Measurements from ENCODE around the gene CBLN2.

The CBLN2 gene

DNA sequence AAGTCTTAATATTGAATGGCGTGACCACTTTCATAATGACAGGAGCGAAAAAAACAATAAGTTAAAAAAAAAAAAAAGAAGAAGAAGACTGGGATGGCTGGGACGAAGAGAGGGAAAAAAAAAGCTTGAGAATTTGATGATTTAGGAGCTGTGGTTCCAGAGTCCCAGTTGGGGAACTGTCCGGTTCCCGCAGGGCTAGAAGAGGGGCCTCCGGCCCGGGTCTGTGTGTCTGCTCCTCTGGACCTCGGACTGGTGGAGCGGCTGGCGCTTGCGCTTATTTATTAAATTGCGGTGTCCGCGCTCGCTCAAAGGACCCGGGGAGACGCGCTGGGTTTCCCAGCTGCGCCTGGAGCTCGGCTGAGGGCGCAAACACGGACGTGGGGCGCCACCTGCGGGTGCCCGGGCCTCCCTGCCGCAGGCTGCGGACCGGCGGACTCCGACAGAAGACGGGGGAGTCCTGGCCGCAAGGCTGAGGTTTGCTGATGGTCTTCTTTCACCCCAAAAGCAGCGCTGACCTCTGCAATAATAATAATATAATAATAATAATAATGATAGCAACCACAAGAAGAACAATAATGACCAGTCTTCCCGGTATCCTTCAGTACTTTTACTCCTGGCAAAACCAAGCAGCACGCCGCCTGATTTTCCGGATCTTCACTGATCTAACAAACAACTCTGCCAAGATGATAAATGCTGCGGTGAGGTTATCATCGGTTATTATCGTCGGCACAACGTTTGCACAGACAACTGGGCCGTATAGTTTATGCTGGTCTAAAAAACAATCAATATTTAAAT, at the start of gene CBLN2:
Gene CBLN2 (minus strand): TSS at position 251 of the 795 bp plus-strand sequence. CDS start 2,182 bp downstream, outside the sequence.
- peak in 51 of 56 donors; percentile 8 to 84 (median 52) for DNase-seq

DNA sequence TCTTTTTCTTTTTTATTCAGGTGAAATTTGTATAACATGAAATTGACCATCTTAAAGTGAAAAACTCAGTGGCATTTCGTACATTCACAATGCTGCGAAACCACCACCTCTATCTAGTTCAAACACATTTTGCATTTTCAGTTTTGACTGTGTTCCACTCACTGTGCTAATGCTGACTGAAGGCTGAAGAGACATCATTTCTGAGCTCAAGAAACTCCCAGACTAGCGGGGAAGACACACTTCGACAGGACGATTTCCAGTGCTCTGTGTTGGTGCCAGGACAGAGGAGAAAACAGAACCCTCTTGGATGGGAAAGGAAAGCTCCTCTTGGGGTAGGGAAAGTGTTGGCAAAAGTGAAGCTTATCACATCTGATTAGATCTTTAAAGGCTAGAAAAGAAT, 44.2 kb upstream of the CBLN2 start:
- no peak for DNase-seq

DNA sequence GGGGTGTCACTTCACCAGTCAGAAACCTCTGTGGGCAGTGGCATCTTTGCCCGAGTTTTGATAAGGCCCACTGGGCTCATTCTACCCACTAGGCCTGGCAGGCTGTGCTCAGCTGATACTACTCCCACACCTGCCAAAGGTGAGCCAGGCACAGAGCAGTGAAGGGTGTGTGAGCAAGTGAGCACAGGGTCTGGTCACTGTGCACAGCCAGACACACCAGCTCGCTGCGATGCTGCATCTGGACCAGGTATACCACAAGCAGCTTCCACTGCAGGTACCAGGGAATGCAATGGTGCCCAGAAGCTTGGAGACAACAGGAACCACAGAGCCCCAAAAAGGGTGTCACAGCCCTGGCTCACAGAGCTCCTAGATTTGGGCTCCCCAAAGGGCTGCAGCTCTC, 40.6 kb upstream of the CBLN2 start:
- DNase-seq: no peak

DNA sequence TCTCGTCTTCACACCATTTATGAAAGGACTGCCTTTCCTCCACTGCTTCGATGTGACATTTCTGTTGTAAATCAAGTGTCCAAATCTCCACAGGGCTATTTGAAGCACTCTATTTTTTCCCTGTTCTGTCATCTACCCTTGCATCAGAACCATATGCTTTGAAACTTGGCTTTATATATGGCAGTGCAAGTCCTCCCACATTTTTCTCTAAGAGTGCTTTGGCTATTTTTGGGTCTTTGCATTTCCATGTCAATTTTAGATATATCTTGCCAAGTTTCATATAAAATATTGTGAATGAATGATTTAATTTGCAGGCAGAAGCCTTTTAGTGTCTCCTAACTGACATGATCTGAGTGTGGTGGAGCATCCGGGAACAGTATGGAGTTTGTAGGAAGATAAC, 37.8 kb upstream of the CBLN2 start:
- DNase-seq: no peak

DNA sequence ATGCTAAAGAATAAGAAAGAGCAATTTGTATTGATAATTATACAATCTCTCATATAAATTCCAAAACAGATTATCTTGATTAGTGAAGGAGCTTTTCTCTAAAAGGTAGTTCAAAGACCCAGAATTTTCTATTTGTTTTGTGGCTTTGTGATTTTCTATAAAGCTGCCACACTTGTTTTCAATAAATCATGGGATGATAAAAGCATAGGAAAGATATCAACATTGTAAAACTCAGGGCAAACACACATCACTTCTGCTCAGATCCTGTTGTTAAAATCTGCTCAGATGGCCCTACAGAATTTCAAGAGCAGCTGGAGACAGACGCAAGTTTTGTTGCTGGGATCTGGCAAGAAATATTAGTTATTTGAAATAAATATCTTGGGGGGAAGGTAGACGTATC, 28.8 kb upstream of the CBLN2 start:
- no peak for DNase-seq

DNA sequence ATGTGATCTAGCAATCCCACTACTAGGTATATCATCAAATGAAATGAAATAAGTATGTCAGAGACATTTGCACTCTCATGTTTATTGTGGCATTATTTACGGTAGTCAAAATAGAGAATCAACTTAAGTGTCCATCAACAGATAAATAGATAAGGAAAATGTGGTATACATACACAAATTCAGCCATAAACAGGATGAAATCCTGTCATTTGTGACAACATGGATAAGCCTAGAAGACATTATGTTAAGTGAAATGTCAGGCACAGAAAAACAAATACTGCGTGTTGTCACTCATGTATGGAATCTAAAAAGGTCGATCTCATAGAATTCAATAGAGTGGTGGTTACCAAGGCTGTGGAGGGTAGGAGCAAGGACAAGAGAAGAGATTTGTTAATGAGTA, 22.1 kb upstream of the CBLN2 start:
- DNase-seq: no peak

DNA sequence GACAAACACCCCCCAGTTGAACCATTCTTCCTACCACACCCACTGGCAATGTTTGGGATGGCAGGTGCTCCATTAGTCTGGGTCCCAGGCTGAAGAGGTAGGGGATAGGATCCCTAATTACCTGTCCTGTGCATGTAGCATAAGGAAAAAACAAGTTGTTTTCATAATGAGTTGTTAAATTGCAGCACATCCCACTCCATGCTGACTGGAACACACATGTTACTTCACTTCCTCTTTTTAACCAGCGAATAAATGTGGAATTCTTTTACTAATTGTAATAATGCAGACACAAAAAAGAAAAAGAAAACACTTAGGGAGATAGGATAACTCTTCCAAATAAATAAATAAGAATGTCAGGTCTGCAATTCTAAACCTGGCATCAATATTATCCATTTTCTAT, 11.8 kb upstream of the CBLN2 start:
- no peak for DNase-seq

DNA sequence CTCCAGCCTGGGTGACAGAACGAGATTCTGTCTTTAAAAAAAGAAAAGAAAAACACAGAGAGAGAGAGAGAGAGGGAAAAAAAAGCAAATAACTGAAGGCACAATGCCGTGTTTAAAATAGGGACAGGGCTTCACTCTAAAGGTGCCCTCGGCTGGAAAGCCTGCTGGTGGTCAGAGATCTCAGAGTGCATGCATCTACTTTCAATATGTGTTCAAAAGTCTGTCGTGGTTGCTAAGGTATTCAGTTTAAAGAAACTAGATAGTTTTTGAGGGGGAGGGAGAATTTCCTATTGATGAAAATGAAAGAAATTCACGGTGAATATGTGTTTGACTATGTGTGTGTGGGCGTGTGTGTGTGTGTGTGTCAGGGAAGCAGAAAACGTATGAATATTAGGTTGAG, 11.0 kb upstream of the CBLN2 start:
- no peak for DNase-seq

DNA sequence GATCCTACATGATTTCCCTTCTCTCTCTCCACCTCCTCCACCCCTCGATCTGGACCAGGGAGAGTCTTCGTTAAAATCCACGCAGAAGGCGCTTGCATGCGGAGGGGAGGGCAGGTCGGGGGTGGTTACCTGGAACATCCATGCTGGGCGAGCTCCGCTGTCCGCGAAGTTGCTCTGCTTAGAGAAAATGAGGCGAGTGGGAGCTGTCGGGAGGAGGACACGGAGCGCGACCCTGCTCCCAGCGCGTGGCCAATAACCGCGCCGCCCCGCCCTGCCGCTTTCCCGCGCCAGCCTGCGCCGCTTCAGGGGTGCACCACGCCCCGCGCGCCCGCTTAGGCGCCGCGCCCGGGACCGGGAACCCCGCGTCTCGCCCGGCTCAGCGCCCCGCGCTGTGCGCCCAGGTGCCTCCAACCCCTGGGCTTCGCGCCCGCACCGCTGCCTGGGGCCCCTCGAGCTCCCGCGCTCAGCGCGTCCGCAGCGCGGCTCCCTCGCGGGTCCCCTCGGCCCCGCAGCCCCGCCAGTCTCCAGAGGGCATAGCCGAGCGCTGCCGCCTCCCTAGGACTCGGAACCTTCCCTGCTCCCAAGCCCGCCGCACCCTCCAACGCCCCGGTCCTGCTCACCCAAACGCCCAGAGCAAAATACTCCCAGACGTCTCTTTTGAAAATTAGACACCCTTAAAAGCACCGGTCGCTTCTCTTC, 636 bp downstream of the CBLN2 start:
- peak in 3 of 56 donors; percentile 4 to 9 (median 5) for DNase-seq

DNA sequence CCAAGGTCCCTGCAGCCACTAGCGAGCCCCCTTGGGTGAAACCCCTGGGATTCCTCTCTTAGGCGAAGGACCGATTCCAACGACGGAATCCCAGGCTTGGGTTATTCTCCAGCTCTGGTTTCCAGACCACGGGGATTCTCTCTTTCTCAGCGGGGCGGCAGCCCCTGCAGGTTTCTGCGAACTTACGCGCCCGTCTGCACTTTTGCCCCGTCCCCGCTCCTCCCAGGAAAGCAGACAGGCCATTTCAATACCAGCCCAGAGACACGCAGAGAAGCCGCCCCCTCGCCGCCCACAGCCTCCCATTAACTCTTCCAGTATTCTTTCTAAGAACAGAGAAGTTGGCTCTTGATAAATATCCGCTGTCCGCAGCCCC, 1.2 kb downstream of the CBLN2 start:
- no peak for DNase-seq

DNA sequence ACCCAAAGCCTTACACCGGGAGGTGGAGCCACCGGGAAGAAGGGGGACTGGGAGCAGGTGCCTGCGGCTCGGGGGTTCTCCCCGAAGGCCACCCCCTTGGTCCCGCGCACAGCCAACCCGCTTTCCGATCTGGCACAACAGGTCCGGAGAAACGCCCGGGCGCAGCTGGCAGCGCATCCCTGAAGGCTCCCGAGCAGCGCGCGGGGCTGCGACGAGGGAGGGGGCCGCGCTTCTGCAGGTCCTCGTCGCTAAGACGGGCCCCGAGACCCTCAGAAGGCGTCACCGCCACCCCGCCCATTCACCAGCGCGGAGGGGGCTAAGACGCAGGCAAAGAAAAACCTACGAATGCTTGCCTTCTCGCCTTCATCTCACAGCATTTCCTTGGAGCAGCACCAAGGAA, 1.8 kb downstream of the CBLN2 start:
- peak in 3 of 56 donors; percentile 2 to 11 (median 7) for DNase-seq

DNA sequence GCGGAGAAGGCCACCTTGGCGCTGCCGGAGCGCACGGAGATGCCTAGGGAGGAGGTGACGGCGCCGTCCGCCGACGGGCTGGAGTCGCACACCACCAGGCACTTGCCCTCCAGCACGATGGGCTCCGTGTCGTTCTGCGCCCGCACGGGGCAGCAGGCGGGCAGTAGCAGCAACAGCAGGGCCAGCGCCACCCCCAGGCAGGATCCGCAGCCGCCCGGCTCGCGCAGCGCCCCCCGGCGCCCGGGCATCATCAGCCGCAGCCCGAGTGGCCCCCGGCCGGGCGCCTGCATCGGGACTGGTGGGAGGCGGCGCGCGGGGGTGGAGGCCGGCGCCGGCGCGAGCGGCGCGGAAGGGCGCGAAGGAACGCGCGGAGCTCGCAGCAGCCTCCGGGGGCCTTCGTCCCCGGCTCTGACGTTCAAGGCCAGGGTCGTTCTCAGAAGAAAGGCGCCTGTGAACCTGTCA, 2.2 kb downstream of the CBLN2 start:
- DNase-seq: peak in 3 of 56 donors; percentile 1 to 19 (median 12)

DNA sequence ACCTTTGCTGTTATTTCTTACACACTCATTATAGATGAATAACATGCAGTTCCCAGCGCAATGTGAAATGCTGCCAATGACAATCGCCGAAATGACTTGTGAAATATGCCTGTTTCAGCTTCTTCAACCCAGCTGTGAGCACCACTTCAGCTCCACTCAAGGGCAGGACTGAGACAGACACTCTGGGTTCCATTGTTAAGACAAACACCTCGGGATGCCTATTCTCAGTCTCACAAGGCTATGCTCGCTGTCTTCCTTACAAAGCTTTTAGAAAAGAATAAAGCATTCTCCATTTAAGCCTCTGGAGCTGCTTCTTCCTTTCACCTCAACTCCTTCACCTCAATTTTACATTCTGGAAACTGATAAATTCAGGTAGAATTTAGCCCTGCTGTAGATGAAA, 4.2 kb downstream of the CBLN2 start:
- no peak for DNase-seq

DNA sequence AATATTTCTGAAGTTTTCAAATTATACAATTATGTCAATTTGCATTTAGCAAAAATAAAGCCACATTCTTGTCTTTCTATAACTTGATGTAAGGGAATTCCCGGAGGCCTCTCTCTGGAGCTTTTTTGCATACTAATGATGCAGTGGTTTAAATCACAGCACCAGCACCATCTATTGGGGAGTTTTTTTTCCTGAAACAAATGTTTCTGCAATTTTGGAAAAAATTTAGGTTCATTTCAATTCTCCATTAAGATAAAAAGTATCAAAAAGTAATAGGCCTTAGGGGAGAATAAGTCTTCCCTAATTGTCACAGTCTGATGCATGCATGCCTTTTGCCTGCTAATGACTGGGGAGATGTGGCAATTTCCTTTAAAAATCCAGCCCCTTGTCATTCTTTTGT, 13.5 kb downstream of the CBLN2 start:
- DNase-seq: peak in 1 of 56 donors; percentile 6

DNA sequence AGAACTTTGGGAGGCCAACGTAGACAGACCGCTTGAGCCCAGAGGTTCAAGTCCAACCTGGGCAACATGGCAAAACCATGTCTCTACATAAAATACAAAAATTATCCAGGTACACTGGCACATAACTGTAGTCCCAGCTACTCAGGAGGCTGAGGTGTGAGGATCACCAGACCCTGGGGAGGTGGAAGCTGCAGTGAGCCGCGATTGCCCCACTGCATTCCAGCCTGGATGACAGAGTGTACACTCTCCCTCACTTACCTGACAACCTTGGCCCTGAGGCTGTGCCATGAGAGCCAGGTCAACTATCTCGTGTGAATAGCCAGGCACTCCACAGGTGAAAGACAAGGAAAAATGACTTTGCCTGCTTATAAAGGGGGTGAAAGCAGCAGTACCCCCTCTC, 39.3 kb downstream of the CBLN2 start:
- DNase-seq: no peak

DNA sequence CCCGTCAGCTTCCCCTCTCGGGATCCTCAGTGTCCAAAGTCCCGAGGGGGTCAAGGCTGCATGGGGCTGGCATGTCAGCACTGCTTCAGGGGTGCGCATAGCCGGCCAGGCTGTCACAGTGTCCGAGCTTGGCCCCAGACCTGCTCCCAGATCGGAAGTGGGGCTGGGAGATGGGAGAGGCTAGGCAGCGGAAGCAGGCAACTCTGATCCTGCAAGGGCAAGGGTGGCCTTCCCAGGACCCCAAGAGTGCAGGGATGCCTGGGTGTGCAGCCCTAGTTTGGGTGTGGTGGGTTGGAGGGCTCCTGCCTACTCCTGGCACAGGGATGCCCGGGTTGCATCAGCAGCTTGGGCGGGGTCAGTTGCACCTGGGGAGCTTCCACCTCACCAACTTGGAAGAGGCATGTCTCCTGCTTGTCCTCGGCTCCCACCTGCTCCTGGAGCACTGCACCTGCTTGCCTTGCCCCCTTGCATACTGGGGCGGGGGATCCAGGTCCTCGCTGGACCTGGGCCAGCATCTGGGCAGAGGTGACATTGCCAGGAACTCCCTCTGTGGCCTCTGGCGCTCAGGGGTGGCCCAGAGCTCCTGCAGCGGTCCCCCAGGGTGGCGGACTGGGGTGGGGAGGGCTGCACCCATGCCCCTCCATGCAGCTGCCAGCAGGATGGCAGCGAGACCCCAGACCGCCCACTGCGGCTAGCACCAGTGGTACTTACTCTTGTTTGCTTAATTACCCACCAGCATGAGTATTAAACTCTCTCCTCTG, 41.3 kb downstream of the CBLN2 start:
- DNase-seq: no peak

DNA sequence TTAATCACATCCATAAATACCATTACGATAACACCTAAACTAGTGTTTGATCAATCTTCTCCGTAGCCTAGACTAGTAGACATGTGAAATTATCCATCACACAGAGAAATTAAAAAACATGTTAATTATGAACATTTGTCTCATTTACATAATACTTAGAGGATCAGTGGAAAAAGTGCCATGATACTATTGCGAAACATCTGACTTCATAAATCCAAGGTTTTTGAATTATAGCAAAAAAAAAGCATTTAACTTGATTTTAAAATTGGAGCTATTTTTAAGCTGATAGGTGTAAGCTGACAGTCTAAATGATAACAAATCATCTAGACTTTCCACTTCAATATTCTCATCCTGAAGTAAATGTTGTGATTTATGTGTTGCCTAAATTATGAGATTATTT, 51.6 kb downstream of the CBLN2 start:
- DNase-seq: no peak
